Stimulated activated CD4-positive, alpha-beta T cell treated with anti-CD3 and anti-CD28 coated beads, TNF-alpha, amount 100 ng/mL, for 4 hours (primary cell): ENCODE results near the gene MDFIC.
"Not testable (repeated sequence)": the region's sequence is repeated elsewhere in the genome, so short reads cannot be mapped to it uniquely, and the experiment has no call there.

Experiments used
- DNase-seq, 3 experiments: peaks; one replicate each; pipeline ENCODE4 v3.0.0-alpha.2; 2020; ENCODE audit warnings: low read depth in 3 of 3

The MDFIC gene

DNA sequence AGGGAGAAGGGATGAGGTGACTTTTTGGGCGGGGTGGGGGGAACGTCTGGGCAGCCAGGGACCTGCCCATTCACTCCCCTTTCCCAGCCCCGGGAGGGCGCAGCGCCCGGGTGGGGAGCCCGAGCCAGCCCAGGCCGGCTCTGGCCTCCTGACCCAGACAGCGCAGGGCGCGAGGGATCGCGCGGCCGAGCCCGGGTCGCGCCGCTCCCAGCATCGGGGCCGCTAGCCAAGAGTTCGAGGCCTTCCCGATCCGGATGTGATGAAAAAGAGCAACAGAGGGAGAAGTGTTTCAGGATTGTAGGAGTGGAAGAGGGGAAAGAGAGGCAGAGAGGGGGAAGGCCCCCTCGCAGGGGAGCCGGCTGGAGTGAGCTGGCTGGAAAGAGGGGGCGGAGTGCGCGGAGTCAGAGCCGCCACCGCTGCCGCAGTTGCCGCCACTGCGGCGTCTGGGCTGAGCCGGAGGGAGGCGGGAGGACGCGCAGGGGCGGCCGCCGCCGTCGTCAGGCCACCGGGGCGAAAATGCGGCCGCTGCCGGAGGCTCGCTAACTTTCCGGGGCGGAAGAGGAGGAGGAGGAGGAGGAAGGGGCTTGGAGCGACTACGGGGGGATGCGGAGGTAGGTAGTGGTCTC is at the start of gene MDFIC:
Gene MDFIC, plus strand, starts transcription at position 69 of the 626 bp plus-strand sequence. CDS start 940 bp downstream, outside the sequence.
- peak; percentile 43 to 57 (median 49) for DNase-seq

DNA sequence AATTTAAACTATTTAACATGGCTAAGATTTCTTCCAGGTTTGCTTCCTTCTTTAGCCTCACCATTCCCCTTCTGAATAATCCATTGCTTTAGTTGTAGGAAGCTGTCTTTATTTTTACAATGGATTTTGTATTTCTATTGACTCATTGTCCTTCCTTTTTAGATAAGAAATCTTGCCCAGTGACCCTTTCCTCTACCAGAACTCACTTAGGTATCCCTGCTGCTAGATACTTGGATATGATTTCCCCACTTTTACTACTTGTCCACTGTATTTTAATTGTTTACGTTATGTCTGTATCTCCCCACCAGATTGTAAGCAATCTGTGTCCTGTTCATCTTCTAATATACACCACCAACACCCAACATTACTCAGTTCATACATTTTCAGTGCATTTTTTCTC is 47.7 kb upstream of the MDFIC start:
- DNase-seq: no peak

GRCh38 chr7:114875186-114875585 is 46.7 kb upstream of the MDFIC start:
- no peak for DNase-seq

- DNase-seq: no peak
Measured at GRCh38 chr7:114879554-114879953, 42.3 kb upstream of the MDFIC start.

GRCh38 chr7:114885836-114886235 is 36.1 kb upstream of the MDFIC start:
- DNase-seq: no peak

DNA sequence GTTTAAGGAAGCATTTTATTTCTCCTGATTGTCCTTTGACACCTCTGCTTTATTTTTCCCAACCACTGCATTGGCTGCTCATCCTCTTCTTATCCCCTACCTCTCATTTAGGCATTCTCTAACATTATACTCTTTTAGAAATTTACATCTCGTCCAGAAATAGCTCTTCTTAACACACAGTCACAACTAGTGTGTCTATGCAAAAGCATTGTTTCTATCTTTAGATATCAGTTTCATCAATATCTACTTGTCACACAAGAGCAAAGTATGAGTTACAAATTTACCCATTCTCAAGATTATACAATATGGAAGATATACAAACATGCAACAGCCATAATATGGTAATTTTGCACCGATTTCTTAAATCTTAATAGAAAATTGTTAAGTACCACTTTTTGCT is 35.7 kb upstream of the MDFIC start:
- DNase-seq: no peak

GRCh38 chr7:114889116-114889515 is 32.8 kb upstream of the MDFIC start:
- not testable (repeated sequence) for DNase-seq

- DNase-seq: no peak
Measured at GRCh38 chr7:114889646-114890285, 32.1 kb upstream of the MDFIC start.

- no peak for DNase-seq
Measured at GRCh38 chr7:114890561-114890960, 31.3 kb upstream of the MDFIC start.

- no peak for DNase-seq
Measured at GRCh38 chr7:114900127-114900526, 21.8 kb upstream of the MDFIC start.

- DNase-seq: no peak
Measured at GRCh38 chr7:114901771-114902170, 20.1 kb upstream of the MDFIC start.

DNA sequence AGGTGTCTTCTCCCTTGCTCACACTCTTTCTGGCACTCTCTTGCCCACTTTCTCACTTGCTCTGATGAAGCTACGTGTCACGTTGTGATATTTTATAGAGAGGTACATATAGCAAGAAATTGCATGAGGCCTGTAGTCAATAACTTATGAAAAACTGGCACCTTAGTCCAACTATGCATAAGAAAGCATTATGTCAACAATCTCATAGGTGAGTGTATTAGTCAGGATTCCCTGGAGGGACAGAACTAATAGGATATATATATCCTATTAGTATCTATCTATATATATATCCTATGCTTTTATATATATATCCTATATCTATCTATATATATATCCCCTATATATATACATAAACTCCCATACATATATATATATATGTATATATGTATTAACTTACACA is 18.8 kb upstream of the MDFIC start:
- DNase-seq: no peak

- DNase-seq: no peak
Measured at GRCh38 chr7:114910787-114911186, 11.1 kb upstream of the MDFIC start.

DNA sequence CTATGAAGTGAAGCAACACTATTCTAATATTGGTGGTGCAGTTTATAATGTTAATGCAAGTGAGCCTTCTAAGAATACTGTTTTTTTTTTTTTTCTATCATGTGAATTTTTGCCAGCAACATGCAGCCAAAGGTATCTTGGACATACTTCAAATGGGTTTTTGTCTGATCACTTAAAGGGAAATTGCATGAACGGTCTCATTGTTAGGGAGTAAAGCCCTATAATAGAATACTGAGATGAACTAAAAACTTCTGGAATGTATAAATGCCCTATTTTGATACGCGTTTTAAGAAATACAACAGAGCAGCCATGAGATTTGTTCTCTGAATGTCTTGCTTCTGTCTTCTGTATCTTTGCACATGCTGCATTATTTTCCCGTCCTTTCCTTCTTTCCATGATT is 10.5 kb upstream of the MDFIC start:
- no peak for DNase-seq

- DNase-seq: peak in 1 of 3 experiments; percentile 21
Measured at GRCh38 chr7:114916261-114916892, 5.5 kb upstream of the MDFIC start.

DNA sequence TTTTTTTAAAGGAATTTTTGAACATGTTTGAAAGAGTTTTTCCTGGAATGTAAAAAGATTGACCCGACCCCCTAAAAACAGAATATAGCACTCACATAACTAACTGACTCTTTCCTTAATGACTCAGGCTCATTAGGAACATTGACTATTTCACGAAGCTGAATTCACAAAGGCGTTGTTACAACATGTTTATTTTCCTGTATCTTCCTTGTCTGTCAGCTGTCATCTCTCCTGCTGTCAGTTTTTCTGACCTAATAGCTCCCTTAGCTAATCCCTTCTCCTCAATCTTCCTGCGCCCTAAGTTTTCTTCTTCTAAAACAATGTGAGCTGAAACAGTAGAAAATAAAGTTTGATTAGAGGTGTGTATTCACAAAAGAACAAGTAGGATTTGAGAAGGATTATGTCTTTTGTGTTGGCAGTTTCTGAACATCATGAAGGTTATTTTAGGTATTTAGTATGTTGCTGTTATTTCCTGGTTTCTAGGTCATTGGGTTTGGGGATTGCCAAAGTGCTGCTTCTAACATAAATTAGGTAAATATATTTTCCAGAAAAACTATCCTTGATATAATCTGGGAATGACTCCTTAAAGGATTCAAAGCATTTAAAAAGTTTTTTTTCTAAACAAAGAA is 4.6 kb upstream of the MDFIC start:
- no peak for DNase-seq

- DNase-seq: no peak
Measured at GRCh38 chr7:114919587-114919986, 2.3 kb upstream of the MDFIC start.

GRCh38 chr7:114921631-114922025 is 266 bp upstream of the MDFIC start:
- DNase-seq: no peak

GRCh38 chr7:114922652-114923402 is 933 bp downstream of the MDFIC start:
- peak in 2 of 3 experiments; percentile 29 to 40 for DNase-seq

- DNase-seq: no peak
Measured at GRCh38 chr7:114923403-114923713, 1.5 kb downstream of the MDFIC start.

- DNase-seq: no peak
Measured at GRCh38 chr7:114924038-114924712, 2.3 kb downstream of the MDFIC start.

GRCh38 chr7:114925434-114925833 is 3.5 kb downstream of the MDFIC start:
- DNase-seq: no peak
